ENCODE data around the gene RELCH. TPM values are rescaled to one million over a fixed set of nuclear protein-coding genes. Genes with fewer than 3 reads are reported as not detected.

RELCH gene
- total RNA-seq, 1 donor from 2014 or later: 45.5 TPM

DNA sequence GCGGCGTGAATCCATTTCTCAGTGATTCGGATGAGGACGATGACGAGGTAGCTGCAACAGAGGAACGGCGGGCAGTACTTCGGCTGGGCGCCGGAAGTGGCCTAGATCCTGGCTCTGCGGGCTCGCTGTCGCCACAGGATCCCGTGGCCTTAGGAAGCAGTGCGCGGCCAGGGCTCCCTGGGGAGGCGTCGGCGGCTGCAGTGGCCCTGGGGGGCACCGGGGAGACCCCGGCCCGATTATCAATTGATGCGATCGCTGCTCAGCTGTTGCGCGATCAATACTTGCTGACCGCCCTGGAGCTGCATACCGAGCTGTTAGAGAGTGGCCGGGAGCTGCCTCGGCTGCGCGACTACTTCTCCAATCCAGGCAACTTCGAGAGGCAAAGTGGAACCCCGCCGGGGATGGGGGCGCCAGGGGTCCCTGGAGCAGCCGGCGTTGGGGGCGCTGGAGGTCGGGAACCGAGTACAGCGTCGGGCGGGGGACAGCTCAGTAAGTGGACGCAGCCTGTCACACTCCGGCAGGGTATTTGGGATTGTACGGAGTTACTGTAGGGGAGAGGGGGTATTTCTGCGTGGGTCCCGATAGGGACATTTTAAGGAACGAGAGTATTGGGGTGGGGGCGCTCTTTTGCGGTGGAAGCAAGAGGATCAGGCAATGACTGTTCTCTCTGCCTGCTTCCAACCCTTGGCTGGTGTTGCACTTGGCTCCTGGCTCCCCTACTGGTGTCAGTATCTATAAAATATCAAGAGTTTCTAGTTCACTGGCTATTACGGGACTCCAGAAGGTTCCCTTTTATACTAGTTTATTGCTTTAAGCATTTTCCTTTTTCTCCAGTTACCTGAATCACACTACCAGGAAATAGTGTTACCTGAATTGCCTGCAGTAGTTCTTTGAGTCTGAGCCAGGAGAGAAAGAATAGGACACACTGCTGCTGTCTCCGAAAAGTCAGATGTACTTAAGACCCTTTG is 772 bp downstream of the RELCH start:
- peak; percentile 29 for DNase-seq (ENCODE audit: low spot score)

DNA sequence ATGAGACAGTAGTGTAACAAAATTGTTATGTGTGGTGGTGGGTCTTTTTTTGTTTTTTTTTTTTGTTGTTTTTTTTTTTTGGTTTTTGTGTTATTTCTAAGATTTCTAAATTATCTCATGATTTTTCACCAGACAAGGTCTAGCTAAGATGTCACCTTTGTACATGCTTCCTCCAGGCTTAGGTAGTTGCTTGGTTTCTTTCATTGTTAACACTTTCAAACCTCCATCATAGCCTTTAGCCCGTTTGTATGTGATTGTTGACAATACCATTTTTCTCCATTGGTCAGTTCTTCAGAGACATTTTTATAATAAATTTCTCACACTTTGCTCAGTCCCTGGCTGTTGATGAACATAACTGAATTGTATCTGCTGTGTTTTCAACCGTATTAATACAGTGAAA is 2.2 kb downstream of the RELCH start:
- DNase-seq (ENCODE audit: low spot score): no peak

DNA sequence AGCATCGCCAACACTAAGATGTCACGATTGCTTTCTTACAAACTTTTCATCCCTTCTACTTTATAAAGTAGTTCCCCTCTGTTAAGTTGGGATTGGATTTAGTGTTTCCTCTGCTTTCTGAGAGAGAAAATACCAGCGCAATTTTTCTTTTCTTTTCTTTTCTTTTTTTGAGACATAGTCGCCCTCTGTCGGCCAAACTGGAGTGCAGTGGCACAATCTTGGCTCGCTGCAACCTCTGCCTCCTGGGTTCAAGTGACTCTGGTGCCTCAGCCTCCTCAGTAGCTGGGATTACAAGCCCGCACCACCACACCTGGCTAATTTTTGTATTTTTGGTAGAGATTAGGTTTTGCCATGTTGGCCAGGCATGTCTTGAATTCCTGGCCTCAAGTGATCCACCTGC is 9.0 kb downstream of the RELCH start:
- no peak for DNase-seq (ENCODE audit: low spot score)

DNA sequence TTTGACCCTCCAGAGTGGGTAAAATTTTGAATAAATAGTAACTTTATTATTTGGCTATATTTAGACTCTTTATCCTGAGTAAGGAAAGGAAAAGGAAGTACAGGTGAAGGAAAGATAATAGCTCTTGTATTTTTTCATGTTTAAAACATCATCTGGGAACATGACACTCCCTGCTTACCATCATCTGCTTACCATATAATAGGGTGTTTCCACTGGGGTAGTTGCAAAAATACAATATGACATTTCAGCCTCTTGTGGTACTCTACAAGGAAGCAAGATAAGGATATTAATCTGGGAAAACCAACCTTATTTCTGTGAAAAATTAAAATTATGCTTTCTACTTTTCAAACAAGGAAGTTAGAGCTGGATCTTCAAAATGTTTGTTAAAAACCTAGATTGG is 9.9 kb downstream of the RELCH start:
- DNase-seq (ENCODE audit: low spot score): no peak

DNA sequence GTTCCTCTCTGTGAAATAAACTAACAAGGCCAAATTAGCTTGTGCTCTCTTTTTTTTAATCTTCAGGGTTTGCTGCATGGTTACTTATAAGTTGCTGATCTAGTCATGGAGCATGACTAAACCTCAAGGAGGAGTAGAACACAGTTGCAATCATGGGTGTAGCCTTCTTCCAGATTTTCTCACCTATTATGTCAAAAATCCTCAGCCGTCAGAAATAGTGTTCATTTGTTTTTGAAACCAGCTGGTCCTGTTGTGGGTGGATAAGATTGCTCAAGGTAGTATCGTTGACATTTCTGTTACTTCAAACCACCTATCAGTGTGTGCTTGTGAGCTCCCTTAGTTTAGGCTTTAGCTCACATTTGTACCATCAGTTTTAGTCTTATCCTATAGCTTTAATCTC is 11.2 kb downstream of the RELCH start:
- no peak for DNase-seq (ENCODE audit: low spot score)

DNA sequence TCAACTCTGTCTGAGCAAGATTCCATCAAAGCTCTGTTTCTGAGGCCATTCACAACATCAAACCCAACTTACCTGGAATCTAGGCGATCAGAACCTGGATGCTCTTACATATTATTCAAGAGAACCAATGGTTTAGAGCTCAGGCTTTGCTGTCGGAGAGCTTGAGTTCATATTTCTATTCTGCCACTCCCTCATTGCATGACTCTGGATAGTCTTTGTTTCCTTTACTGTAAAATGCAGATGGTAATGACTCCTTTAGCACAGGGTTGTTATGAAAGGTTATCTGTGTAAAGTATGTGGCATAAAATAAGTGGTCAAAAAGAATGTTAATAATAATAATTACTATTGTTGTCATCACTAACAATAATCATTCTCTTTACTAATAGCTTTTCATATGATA is 12.6 kb downstream of the RELCH start:
- DNase-seq (ENCODE audit: low spot score): no peak

DNA sequence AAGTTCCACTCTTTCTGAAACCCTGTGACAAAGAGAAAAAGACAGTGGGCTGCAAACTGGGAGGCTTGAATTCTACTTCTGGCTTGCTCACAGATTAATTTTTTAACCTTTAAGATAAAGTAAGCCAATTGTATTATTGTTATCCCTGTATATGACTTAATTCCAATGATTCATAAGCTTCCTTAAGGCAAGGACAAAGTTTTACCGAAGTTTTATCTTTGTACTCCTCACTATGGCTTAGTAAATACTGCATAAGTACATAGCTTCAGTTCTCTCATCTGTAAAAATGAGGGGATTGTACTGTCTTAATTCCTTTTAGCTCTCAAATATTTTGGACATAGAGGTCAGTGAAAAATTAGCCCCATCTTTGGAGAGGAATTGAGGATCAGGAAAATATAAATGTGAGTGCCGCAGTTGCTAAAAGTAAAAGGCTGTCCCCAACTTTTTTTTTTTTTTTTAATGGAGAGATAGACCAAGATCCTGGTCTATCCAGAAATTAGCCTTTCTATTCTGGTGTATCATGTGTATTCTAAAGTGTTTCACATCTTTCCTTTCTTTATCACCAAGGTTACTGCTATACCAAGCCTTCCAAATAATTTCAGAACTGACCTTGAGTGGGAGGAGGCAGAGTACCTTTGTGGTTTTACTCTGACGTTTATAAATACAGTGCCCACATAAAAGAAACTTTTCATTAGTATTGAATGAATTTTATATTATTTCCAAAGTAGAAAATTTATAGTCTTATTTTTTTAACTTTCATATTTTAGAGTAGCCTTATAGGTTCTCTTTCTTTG is 13.3 kb downstream of the RELCH start:
- DNase-seq (ENCODE audit: low spot score): no peak

DNA sequence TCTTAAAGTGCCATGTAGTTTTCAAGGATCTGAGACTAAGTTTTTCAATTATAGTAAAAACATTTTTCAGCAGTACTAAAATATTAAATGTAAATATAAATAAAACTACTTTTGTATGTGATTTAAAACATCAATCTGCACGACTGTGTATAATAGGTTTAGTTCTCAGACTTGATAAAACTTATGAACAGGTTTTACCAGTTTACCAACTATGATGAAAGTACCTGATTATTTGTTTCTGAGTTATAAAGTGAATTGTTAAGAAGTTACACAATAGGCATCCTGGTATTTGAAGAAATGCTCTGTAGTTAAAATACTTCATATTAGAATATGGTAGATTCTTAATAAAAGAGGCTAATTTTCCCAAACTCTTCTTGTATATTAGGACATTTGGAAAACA is 14.8 kb downstream of the RELCH start:
- peak; percentile 21 for DNase-seq (ENCODE audit: low spot score)

DNA sequence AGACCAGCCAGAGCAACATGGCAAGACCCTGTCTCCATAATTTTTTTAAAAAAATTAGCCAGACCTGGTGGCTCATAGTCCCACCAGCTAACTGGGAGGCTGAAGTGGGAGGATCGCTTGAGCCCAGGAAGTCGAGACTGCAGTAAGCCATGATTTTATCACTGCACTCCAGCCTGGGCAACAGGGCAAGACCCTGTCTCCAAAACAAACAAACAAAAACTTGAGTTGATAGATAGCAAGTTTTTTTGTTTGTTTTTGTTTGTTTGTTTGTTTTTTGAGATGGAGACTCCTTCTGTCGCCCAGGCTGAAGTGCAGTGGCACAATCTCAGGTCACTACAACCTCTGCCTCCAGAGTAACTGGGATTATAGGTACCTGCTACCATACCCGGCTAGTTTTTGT is 18.8 kb downstream of the RELCH start:
- DNase-seq (ENCODE audit: low spot score): no peak

DNA sequence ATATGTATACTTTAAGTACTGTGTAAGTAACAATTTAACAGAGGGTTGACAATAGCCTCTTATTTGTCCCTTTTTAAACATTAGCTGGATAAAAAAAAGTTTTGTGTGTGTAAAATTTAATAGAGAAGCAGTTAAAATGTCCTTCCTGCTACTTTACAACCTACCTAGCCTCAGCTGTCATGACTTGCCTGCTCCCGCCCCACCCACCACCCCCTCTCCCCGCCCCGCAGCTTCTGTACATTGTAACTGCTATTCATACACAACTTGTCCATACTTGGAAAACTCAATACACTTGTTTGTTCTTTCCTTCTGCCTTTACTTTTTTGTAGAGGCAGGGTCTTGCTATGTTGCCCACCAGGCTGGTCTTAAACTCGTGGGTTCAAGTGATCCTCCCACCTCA is 19.5 kb downstream of the RELCH start:
- no peak for DNase-seq (ENCODE audit: low spot score)

DNA sequence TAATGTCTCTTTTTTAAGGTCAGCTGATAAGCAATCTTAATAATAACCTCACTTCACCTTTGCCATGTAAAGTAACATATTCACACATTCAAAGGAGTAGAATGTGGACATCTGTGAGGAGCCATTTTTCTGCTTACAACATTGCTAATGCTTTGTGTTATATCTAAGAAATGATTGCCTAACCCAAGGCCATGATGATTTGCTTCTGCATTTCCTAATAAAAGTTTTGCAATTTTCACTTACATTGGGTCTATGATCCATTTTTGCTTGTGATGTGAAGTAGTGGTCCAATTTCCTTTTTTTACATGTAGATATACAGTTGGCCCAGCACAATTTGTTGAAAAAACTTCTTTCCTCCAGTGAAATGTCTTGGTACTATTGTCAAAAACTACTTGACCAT is 22.0 kb downstream of the RELCH start:
- no peak for DNase-seq (ENCODE audit: low spot score)

DNA sequence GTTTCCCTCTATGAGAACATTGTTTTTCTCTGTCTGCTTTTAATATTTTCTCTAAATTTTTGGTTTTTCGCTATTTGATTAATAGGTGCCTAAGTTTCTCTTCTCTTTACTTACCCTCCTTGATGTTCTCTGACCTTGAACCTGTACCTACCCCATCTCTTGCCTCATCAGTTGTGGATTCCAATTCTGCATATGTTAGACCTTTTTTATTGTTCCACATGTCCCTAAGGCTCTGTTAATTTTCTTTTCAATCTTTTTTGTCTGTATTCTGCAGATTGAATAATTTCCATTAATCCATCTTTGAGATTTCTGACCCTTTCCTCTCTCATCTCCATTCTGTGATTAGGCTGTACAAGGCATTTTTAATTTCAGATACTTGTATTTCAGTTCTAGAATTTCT is 23.1 kb downstream of the RELCH start:
- no peak for DNase-seq (ENCODE audit: low spot score)

DNA sequence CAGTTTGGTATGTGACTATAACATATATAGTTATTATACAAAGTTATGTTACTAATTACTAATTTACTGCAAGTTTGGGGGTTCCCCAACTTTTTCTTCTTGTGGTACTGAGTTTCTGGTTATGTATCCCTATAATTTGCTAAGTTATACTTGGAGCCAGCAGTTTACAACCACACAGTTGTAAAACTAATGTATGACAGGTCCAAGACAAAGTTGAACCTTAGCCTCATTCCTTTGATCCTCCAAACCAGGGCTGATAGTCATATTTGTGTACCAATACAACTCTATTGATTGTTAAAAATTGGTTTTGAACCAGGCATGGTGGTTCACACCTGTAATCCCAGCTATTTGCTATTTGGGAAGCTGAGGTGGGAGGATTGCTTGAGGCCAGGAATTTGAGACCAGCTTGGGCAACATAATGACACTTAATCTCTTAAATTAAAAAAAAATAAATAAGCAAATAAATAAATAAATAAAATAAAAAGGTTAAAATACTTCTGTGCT is 24.3 kb downstream of the RELCH start:
- no peak for DNase-seq (ENCODE audit: low spot score)

DNA sequence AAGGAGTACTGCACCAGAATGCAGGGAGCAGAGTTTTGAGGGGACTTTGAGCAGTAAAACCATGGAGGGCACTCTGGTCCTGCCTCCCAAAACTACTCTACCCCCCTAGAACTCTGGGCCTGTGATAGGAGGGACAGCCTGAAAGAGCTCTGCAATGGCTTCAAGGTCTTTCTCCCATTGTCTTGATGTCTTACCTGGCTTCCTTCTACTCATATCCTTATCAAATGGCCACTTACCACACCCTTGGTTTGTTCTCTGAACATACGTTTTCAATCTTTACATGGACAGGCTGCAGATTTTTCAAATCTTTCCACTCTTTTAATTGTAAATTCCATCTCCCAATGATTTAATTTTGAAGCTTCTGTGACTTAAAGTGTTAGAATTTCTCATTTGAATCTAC is 27.7 kb downstream of the RELCH start:
- no peak for DNase-seq (ENCODE audit: low spot score)

DNA sequence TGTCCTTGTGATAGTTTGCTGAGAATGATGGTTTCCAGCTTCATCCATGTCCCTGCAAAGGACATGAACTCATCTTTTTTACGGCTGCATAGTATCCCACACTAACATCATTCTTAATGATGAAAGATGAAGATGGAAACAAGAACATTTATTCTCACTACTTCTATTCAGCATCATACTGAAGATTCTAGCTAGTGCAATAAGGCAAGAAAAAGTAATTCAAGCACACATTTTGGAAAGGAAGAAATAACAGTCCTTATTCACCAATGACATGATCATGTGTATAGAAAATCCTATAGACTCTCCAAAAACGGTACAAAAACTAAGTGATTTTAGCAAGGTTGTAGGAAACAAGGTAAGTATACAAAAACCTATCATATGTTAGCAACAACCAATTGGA is 37.2 kb downstream of the RELCH start:
- no peak for DNase-seq (ENCODE audit: low spot score)

DNA sequence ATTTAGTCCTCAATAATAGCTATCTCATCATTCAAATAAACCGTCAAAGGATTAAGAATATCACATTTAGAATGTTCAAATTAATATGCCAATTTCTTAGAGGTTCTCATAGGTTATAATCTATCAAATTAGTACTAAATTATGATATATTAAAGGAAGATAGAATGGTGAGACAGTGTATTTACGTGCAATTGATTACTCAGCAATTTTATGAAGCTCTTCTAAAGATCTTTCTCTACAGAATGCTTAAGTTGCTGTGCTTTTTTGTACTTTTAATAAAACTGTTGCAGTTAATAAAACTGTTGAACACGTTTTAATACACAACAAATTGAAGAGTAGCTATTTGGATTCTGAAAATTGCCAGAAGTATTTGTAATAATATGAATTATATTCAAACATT is 39.0 kb downstream of the RELCH start:
- no peak for DNase-seq (ENCODE audit: low spot score)

DNA sequence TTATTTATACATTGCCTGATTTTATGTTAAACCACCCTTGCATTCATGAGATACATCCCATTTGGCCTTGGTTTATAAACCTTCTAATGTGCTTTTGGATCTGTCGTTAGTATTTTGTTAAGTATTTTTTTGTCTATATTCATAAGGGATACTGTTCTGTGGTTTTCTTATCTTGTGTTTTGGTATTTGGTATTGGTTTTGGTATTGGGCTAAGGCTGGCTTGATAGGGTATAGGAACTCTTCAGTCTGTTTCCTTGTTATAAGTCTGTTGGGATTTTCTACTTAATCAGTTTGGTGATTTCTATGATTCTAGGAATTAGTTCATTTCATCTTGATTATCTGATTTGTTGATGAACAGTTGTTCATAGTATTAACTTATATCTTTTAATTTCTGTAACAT is 49.2 kb downstream of the RELCH start:
- DNase-seq (ENCODE audit: low spot score): no peak

DNA sequence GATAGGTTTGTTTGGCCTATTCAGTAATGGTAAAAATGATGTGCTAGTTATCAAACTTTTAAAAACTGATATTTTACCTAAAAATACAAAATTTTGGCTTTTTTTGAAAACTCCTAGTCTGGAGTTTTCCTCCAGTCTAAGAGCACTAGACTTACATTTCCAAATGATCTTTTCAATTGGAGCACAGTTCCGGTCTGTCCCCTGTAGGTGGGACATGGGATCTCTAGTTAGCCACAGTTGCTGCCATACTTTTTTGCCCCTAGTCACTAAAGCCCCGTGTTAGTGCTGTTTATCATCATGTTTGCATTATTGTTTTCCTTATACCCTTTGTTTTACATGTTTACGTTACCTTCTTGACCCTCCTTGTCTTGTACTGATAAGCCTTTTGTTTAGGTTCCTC is 52.4 kb downstream of the RELCH start:
- DNase-seq (ENCODE audit: low spot score): no peak

DNA sequence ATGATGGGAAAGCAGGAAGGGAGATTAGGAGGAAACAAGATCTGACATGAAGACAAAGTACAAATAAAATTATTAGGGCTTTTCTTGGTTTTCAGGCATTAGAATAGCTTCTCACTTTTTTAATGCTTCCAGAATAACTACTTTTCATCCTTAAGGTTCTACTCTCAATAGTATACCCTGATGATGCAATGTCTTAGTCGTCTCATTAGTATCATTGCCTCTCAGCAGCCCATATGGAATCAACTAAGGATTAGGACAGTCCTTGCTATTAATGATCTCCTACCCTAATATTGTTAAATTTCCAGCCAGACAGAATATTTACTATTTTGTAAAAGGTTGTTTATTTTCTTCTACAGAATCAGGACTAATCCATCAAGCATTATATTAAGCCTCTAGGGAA is 55.9 kb downstream of the RELCH start:
- DNase-seq (ENCODE audit: low spot score): no peak

DNA sequence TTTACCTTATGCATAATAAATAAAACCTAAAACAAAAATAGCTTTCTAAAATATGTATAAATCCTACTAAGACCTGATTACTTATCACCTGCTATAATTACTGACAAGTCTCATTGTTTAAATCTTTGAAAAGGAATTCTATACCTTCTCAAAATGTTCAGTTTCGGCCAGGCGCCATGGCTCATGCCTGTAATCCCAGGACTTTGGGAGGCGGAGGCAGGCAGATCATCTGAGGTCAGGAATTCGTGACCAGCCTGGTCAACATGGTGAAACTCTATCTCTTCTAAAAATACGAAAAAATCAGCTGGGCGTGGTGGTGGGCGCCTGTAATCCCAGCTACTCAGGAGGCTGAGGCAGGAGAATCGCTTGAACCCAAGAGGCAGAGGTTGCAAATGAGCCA is 58.1 kb downstream of the RELCH start:
- DNase-seq (ENCODE audit: low spot score): no peak

DNA sequence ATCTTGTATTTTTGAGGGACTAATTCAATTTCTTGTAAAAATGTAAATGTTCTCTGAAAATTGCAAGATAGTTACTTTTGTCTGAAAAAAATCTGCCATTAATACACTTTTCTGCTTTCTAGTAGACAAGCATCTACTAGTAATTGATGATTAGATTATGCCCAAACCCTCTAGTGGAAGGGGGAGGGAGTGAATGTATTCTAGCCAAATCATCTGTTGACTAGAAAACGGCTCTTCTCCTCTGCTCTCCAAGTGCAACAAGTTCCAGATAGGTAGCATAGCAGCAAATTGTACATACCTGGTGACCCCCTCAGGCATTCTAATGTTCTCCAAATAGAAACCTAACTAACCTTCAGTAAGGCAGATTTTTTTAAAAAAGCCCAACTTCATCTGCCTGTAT is 58.6 kb downstream of the RELCH start:
- DNase-seq (ENCODE audit: low spot score): no peak

DNA sequence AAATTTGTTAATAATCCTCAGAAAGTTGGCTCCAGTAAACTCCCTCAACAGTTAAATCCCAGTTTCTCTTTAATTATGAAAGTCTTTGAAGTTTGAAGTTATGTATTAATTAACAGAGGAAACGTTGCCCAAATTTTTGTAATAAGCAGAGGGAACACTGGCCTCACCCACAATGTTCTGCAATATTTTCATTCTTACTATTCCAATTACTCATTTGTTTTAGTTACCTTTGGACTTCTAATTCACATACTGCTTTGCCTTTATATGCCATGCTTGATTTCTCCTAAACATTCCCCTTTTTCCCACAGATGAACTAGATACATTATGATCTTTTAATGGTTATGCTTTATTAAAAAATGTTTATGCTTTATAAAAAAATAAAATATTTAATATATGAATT is 61.3 kb downstream of the RELCH start:
- no peak for DNase-seq (ENCODE audit: low spot score)
